Vagina (tissue), 2 donors: ENCODE measurements around the gene INSC.

Experiments used
- CTCF ChIP-seq, 3 experiments: fragments of 450-650 bp in 2 of 3; fragments of 200-600 bp in 1 of 3; sonication (generic) in 1 of 3; IDR thresholded peaks; one replicate each; pipeline ENCODE4 v1.5.1; 2017 to 2019; ENCODE audit warnings: antibody characterized with exemption in 3 of 3, mild to moderate bottlenecking in 2 of 3, moderate library complexity in 2 of 3
- POLR2A ChIP-seq, 2 donors: fragments of 450-650 bp; IDR thresholded peaks; one replicate each; pipeline ENCODE4 v1.6.1; 2017; ENCODE audit warnings: antibody characterized with exemption in 2 of 2, mild to moderate bottlenecking in 2 of 2, moderate library complexity in 2 of 2
- POLR2AphosphoS5 ChIP-seq, 2 donors: sonication (generic); formaldehyde crosslinking; IDR thresholded peaks; one replicate each; pipeline ENCODE4 v1.9.0; 2017; ENCODE audit warnings: antibody characterized with exemption in 2 of 2, mild to moderate bottlenecking in 2 of 2, low read depth in 1 of 2; ENCODE audit not compliant: insufficient read depth in 1 of 2

GRCh38 chr11:15114501-15115475 is at the start of gene INSC:
- TF ChIP-seq CTCF (IDR thresholded peaks at IDR 0.05): no peak
- TF ChIP-seq POLR2A (IDR thresholded peaks at IDR 0.05): no peak
- TF ChIP-seq POLR2AphosphoS5 (IDR thresholded peaks at IDR 0.05; ENCODE audit: insufficient read depth in 1 of 2, low read depth in 1 of 2): no peak
